Cardiac muscle cell (in vitro differentiated cells and primary cell): Measurements from ENCODE around the gene LMAN1. TPM values are rescaled to one million over a fixed set of nuclear protein-coding genes. Genes with fewer than 3 reads are reported as not detected.

Experiments
- DNase-seq, 2 donors: peaks; one replicate each; pipeline versions ENCODE4 v3.0.0 to v3.0.0-alpha.2; 2010 to 2017; ENCODE audit warnings: low read depth in 1 of 2, low spot score in 1 of 2
- H3K27ac ChIP-seq: fragments of 200-600 bp; sonication (generic); 2 replicates; pipeline ENCODE4 v1.5.1; 2016
- H3K27me3 ChIP-seq: fragments of 200-600 bp; sonication (generic); 2 replicates; pipeline ENCODE4 v1.6.0; 2016; ENCODE audit warnings: control low read depth
- H3K36me3 ChIP-seq: fragments of 200-600 bp; sonication (generic); 2 replicates; pipeline ENCODE4 v1.5.1; 2016; ENCODE audit warnings: control low read depth
- H3K4me1 ChIP-seq: fragments of 200-600 bp; sonication (generic); 2 replicates; pipeline ENCODE4 v1.8.1; 2017; ENCODE audit warnings: low read depth, mild to moderate bottlenecking, mixed run types
- H3K4me3 ChIP-seq: fragments of 200-600 bp; sonication (generic); 2 replicates; pipeline ENCODE4 v1.5.1; 2016; ENCODE audit warnings: mild to moderate bottlenecking
- H3K9me3 ChIP-seq: fragments of 200-600 bp; sonication (generic); 2 replicates; pipeline ENCODE4 v1.5.1; 2017; ENCODE audit warnings: low read depth, mild to moderate bottlenecking, control low read depth
- CTCF ChIP-seq: IDR thresholded peaks from 2 replicates; pipeline ENCODE4 v1.5.1; 2012; ENCODE audit warnings: low read depth, mild to moderate bottlenecking, low read length
- polyA plus RNA-seq: library from polyadenylated mRNA; unstranded; fragments of >200 nt; fragmentation: Nextera tagmentation; extraction: Ambion mirVana; gene quantifications from 2 replicates; pipeline ENCODE4 v1.2.1, GENCODE V29; 2016
- total RNA-seq: library from RNA; depleted of rRNA; stranded (reverse); fragments of >200 nt; gene quantifications from 2 replicates; pipeline ENCODE4 v1.2.3, GENCODE V29; 2016

LMAN1 gene
- total and polyA plus RNA-seq, 2 experiments from 2014 or later: 51.3 to 68.1 TPM

GRCh38 chr18:59388817-59389216 is 29.8 kb upstream of the LMAN1 start:
- H3K27ac ChIP-seq: no peak overlapping the region
- no peak for DNase-seq
- no peak for TF ChIP-seq CTCF
- H3K9me3 ChIP-seq: no peaks in the 10 kb centered on the region
- H3K4me3 ChIP-seq: no peak overlapping the region
- H3K36me3 ChIP-seq: no peaks in the 10 kb centered on the region
- H3K4me1 ChIP-seq: peaks cover 14% of the 10 kb centered on the region
- peaks cover 60% of the 10 kb centered on the region for H3K27me3 ChIP-seq

- no peaks in the 10 kb centered on the region for H3K36me3 ChIP-seq
These were observed 28.9 kb upstream of the LMAN1 start for GRCh38 chr18:59387687-59388565.

GRCh38 chr18:59386909-59387686 is 28.0 kb upstream of the LMAN1 start:
- Histone ChIP-seq H3K9me3 (no peaks in the 10 kb centered on the region), H3K4me3 (no peak overlapping the region), H3K27me3 (peaks cover 63% of the 10 kb centered on the region), H3K36me3 (no peaks in the 10 kb centered on the region), H3K27ac (no peak overlapping the region), H3K4me1 (peaks cover 14% of the 10 kb centered on the region)
- DNase-seq: no peak
- no peak for TF ChIP-seq CTCF

More at GRCh38 chr18:59387687-59388565, 28.9 kb upstream of the LMAN1 start:
- Histone ChIP-seq H3K9me3 (no peaks in the 10 kb centered on the region), H3K27me3 (peaks cover 62% of the 10 kb centered on the region), H3K4me3 (no peak overlapping the region), H3K27ac (no peak overlapping the region), H3K4me1 (peaks cover 14% of the 10 kb centered on the region)
- no peak for DNase-seq
- TF ChIP-seq CTCF: no peak

- no peak for TF ChIP-seq CTCF
- no peak for DNase-seq
- Histone ChIP-seq H3K4me1 (peaks cover 14% of the 10 kb centered on the region), H3K4me3 (no peak overlapping the region), H3K9me3 (no peaks in the 10 kb centered on the region), H3K27me3 (peaks cover 68% of the 10 kb centered on the region), H3K27ac (no peak overlapping the region), H3K36me3 (no peaks in the 10 kb centered on the region)
These were observed 26.1 kb upstream of the LMAN1 start for GRCh38 chr18:59385191-59385590.

- H3K4me3 ChIP-seq: no peak overlapping the region
- no peaks in the 10 kb centered on the region for H3K9me3 ChIP-seq
- no peak for DNase-seq
- no peak for TF ChIP-seq CTCF
- H3K27me3 ChIP-seq: peaks cover 82% of the 10 kb centered on the region
- no peaks in the 10 kb centered on the region for H3K36me3 ChIP-seq
- no peak overlapping the region for H3K27ac ChIP-seq
- peaks cover 3% of the 10 kb centered on the region for H3K4me1 ChIP-seq
These were observed 24.8 kb upstream of the LMAN1 start for GRCh38 chr18:59383851-59384250.
